ENCODE measurements around the gene KITLG.

GRCh38 chr12:88585077-88585476, 4.8 kb upstream of the KITLG start:
- TF ChIP-seq EP300 (IDR thresholded peaks at IDR 0.05) (no peak), CTCF (IDR thresholded peaks at IDR 0.05) (no peak), POLR2A (IDR thresholded peaks at IDR 0.05) (no peak)
